ENCODE data around the gene KATNIP.
"Not testable (repeated sequence)": the region's sequence is repeated elsewhere in the genome, so short reads cannot be mapped to it uniquely, and the experiment has no call there.

KATNIP gene

GRCh38 chr16:27539120-27539519, 10.8 kb upstream of the KATNIP start:
- DNase-seq = no peak

- DNase-seq = no peak
Observed at GRCh38 chr16:27539636-27540035, 10.3 kb upstream of the KATNIP start.

GRCh38 chr16:27543801-27544200, 6.1 kb upstream of the KATNIP start:
- no peak for DNase-seq

GRCh38 chr16:27544671-27545070, 5.3 kb upstream of the KATNIP start:
- DNase-seq = no peak

- DNase-seq = no peak
Observed at GRCh38 chr16:27547134-27547533, 2.8 kb upstream of the KATNIP start.

- no peak for DNase-seq
Observed at GRCh38 chr16:27547851-27548250, 2.1 kb upstream of the KATNIP start.

DNA sequence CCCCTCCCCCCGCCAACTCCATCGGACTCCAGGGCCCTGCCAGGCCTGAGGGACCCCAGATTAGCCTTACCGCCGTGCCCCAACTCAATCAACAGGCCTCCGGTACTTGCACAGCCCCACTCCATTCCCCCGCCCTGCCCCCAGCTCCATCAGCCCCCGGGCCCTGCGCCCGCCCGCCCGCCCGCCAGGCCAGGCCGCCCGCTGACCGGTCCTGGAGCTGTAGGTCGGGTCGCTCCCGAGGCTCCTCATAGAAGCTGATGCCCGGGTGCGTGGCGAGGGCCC, 539 bp upstream of the KATNIP start:
- no peak for DNase-seq

DNA sequence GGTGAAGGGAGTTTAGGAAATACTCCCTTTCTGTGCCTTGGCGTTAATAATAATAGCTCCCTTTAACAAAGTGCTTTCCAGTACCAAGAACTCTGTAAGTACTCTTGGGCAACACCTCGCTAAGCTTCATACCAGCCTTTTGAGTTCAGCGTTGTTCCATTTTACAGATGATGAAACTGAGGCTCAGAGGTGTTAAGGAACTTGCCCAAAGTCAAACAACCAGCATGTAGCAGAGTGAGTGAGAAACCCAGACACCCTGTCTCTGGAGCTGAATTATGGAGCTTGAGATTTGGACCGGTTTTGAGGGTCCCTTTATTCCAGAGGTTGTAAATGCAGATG, 607 bp downstream of the KATNIP start:
- no peak for DNase-seq

GRCh38 chr16:27551036-27551435, 1.1 kb downstream of the KATNIP start:
- DNase-seq = no peak

GRCh38 chr16:27556471-27556870, 6.5 kb downstream of the KATNIP start:
- DNase-seq = no peak

DNA sequence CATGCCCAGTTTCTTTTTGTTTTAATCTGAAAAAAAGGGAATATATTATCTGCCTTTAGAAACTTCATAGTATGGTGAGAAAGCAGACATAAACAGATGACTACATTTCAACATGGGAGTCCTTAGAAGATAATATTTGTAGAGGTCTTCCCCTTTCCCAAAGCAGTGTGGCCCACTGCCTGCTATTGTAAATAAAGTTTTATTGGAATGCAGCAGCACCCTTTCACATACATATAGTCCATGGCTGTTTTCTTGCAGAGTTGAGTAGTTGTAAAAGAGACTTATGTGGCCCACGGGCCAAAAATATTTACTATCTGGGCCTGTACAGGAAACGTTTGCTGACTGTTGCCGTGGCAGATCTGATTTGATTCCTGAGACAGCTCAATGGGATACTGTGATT, 8.5 kb downstream of the KATNIP start:
- no peak for DNase-seq

DNA sequence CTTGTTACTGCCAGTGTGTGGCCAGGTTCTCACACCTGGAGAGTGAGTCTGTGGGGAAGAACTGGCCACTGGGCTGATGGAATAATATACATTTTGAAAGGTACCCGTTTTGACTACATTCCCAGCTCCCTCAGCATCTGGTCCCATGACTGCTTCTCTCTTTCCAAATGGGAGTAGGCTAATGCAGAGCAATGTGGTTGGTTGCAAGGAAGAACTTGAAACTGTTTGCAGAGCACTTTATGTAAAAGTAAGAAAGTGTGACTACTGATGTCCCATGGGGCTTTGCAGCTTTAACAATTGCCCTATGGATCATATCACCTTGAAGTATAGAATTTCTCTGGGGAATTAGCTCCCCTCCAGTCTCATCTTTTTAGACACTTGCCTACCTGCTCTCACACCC, 9.0 kb downstream of the KATNIP start:
- DNase-seq = no peak

GRCh38 chr16:27561216-27561615, 11.3 kb downstream of the KATNIP start:
- DNase-seq = no peak

GRCh38 chr16:27564224-27564623, 14.3 kb downstream of the KATNIP start:
- no peak for DNase-seq

DNA sequence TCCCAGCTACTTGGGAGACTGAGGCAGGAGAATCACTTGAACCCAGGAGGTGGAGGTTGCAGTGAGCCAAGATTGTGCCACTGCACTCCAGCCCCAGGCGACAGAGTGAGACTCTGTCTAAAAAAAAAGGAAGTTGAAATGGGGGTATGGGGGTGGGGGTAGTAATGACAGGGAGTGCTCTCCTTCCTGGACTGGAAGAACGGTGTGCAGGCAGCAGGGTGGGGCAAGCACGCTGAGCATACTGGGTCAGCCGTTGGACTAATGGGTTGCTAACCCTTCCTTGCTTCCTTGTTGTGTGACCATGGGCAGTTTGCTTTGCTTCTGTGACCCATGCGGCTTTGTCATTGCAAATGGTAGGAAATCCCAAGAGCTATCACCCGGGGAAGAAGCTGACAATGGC, 16.5 kb downstream of the KATNIP start:
- DNase-seq = no peak

- DNase-seq = no peak
Observed at GRCh38 chr16:27568077-27568476, 18.1 kb downstream of the KATNIP start.

- not testable (repeated sequence) for DNase-seq
Observed at GRCh38 chr16:27570986-27571385, 21.0 kb downstream of the KATNIP start.

- DNase-seq = no peak
Observed at GRCh38 chr16:27571433-27572326, 21.7 kb downstream of the KATNIP start.

- DNase-seq = no peak
Observed at GRCh38 chr16:27572711-27573110, 22.8 kb downstream of the KATNIP start.

DNA sequence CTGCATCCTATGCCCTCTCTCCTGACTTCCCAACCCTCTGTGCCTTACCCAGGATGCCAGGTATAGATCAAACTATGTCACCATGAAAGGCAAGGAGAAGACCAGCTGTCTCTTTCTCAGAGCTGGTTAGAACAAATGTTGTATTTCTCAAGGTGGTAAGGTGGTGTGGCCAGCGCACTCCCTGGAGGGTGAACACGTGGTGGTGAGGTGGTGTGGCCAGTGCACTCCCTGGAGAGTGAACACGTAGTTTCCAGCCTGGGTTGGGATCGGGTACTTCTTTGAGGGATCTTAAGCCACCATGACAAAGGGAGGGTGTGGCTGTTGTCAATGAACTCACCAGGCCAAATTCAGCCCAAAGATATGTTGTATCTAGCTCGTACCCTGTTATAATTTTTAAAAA, 26.8 kb downstream of the KATNIP start:
- DNase-seq = no peak

DNA sequence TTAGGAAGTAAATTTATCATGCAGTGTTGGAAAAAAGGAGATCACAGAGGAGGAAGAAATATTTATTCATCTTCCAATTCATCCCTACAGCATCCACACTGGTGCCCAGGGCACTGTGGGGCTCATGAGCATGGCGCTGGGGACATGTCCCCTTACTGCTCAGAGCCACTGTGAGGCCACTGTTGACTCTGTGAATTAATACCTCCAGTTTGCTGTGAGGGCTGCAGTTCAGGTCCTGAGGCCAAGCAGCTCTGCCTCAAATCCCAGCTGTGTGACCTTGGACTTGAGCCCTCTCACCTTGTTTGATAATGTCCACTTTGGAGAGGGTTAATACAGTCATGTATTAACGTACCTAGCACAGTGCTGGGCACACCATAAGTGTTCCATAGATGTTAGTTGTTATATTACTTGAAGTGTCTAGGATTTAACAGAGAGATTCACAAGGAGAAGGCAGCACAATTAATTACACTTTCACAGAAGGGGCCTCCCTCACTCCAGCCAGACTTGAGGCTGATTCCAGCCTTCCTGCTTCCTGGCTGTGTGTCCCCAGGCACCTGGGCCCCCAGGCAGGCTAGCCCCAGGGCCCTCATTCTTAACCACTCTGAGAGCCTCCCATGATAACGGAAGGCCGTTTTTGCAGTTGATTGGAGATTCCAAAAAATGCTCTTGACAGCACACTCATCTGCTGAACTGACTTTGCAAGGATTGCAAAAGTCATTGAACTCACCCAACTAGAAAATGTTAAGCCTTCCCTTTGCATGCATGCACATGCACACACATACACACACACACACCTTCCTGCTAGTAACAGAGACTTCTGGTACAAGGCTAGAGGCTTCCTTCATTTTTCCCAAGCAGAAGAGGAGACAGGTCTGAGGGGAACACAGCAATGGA, 29.4 kb downstream of the KATNIP start:
- DNase-seq = no peak

GRCh38 chr16:27582883-27583282, 32.9 kb downstream of the KATNIP start:
- DNase-seq = no peak

DNA sequence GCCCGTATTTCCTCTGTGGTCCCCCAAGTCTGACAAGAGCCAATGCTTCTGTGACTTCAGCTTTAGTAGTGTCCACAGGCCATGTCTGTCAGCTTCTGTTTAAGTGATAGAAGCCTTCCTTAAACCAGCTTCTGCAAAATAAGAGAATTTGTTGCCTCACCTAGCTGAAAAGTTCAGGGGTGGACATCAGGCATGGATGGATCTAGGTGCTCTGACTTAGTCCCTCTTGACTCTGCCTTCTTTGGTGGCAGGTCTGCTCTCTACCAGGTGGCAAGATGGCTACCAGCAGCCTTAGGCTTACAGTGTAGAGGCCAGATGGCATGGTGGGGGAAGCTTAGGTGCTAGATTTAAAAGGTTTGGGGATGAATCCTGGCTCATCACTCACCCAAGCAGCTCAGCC, 33.7 kb downstream of the KATNIP start:
- no peak for DNase-seq

GRCh38 chr16:27585200-27585599, 35.3 kb downstream of the KATNIP start:
- no peak for DNase-seq
